ENCODE data around the gene TMEM132A. TPM values are rescaled to one million over a fixed set of nuclear protein-coding genes. Genes with fewer than 3 reads are reported as not detected.

Gene TMEM132A
- total RNA-seq, 1 experiment from 2014 or later = 95.5 TPM

DNA sequence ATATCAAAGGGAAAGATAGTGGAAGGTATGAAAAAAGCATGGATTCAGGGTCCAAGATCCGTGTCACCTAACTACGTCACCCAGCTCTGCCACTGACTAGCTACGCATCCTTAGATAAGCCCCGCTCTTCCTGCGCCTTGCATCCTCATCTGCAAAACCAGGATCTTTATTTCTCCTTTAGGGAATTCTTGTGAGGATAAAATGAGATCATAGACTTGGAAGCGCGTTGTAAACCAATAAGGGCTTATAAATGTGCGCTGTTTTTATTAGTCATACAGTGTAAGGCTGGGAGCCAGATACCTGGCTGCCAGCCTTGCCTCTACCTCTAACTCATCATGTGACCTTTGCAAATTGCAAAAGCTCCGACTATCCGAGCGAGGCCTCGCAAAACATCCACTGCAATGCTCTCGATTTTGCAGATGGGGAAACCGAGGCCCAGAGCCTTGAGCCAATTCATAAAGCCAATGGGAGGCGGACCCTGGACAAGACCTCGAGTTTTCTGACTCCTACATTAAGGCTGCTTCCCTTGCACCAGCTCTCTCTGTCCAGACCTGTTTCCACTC, 18.6 kb upstream of the TMEM132A start:
- no CpG with 5 or more reads among the region's 16 CpGs for WGBS (ENCODE audit: extremely low coverage, insufficient read length, low lambda C conversion rate)

More for the DNA sequence above, 18.6 kb upstream of the TMEM132A start:
- peaks cover 26% of the 10 kb centered on the region for H3K27me3 Mint-ChIP-seq (ENCODE audit: low read depth)
- H3K4me1 ChIP-seq (ENCODE audit: insufficient read depth, low read length) = peaks cover 3% of the 10 kb centered on the region; the same call in 1 of the 2 replicates
- H2BK15ac ChIP-seq (ENCODE audit: low read depth, low read length) = no peak overlapping the region
- TF ChIP-seq, protein P1, sequence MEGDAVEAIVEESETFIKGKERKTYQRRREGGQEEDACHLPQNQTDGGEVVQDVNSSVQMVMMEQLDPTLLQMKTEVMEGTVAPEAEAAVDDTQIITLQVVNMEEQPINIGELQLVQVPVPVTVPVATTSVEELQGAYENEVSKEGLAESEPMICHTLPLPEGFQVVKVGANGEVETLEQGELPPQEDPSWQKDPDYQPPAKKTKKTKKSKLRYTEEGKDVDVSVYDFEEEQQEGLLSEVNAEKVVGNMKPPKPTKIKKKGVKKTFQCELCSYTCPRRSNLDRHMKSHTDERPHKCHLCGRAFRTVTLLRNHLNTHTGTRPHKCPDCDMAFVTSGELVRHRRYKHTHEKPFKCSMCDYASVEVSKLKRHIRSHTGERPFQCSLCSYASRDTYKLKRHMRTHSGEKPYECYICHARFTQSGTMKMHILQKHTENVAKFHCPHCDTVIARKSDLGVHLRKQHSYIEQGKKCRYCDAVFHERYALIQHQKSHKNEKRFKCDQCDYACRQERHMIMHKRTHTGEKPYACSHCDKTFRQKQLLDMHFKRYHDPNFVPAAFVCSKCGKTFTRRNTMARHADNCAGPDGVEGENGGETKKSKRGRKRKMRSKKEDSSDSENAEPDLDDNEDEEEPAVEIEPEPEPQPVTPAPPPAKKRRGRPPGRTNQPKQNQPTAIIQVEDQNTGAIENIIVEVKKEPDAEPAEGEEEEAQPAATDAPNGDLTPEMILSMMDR (conservative IDR thresholded peaks at IDR 0.05) = no peak
- peaks cover 3 to 5% of the 10 kb centered on the region in 2 experiments; a peak in 4 of 5 replicates for H3K9me3 Mint-ChIP-seq
- peaks cover 16 to 31% (median 27%) of the 10 kb centered on the region in 3 experiments; a peak in 6 of 7 replicates for H3K36me3 Mint-ChIP-seq (ENCODE audit: insufficient read depth in 1 of 3, low read depth in 3 of 3)
- H3K79me1 ChIP-seq (ENCODE audit: insufficient read depth, low read depth, low read length, poor library complexity, severe bottlenecking) = peaks cover 5% of the 10 kb centered on the region
- no peak overlapping the region for H4K5ac ChIP-seq (ENCODE audit: insufficient read length, low read depth, low read length)
- H2BK5ac ChIP-seq (ENCODE audit: insufficient read length, low read length) = no peak overlapping the region
- H3K4me2 ChIP-seq (ENCODE audit: insufficient read depth, insufficient read length, low read length) = peak overlapping the region; percentile 77
- H2AK5ac ChIP-seq (ENCODE audit: insufficient read length, low read length) = no peak overlapping the region
- H3K27ac ChIP-seq (ENCODE audit: insufficient read length, low read depth, low read length) = no peak overlapping the region
- H3K18ac ChIP-seq (ENCODE audit: insufficient read length, low read depth, low read length) = no peak overlapping the region
- peaks cover 5% of the 10 kb centered on the region for H3K23me2 ChIP-seq (ENCODE audit: insufficient read length, low read depth, low read length, poor library complexity, severe bottlenecking)
- H3K9me3 ChIP-seq (ENCODE audit: control insufficient read depth, low read depth, low read length) = no peaks in the 10 kb centered on the region
- no peak overlapping the region for H2BK120ac ChIP-seq (ENCODE audit: low read depth, low read length, poor library complexity, severe bottlenecking)
- H3K4me1 Mint-ChIP-seq = peaks cover 7 to 21% of the 10 kb centered on the region in 2 experiments
- no peak overlapping the region for H3K56ac ChIP-seq (ENCODE audit: insufficient read length, low read depth, low read length)
- H4K91ac ChIP-seq (ENCODE audit: insufficient read length, low read depth, low read length) = no peak overlapping the region
- H2BK20ac ChIP-seq (ENCODE audit: low read depth, low read length, poor library complexity, severe bottlenecking) = no peak overlapping the region
- H3K79me2 ChIP-seq (ENCODE audit: insufficient read depth, low read length) = peaks cover 18% of the 10 kb centered on the region; the same call in 1 of the 2 replicates
- H4K8ac ChIP-seq (replicated peaks; ENCODE audit: insufficient read length, low read depth, low read length) = no peak overlapping the region
- peak overlapping the region in 2 of 3 experiments; percentile 74 to 87; a peak in 5 of 7 replicates for H3K27ac Mint-ChIP-seq
- H3K14ac ChIP-seq (ENCODE audit: insufficient read depth, low read length) = peak overlapping the region; percentile 58; the same call in 1 of the 2 replicates
- H2BK12ac ChIP-seq (ENCODE audit: insufficient read length, low read depth, low read length) = no peak overlapping the region
- no peak for DNase-seq
- no peak overlapping the region for H3K4ac ChIP-seq (ENCODE audit: low read depth, low read length)
- H3K27me3 ChIP-seq (ENCODE audit: insufficient read depth, low read length) = no peaks in the 10 kb centered on the region; the same call in 1 of the 2 replicates
- no peak overlapping the region for H3T11ph ChIP-seq (ENCODE audit: low read length)
- H3K4me3 Mint-ChIP-seq = peak overlapping the region; percentile 89 to 93
- H3K9ac ChIP-seq (ENCODE audit: extremely low read depth, insufficient read length, low read length) = peak overlapping the region; percentile 83
- H3K23ac ChIP-seq (ENCODE audit: insufficient read length, low read depth, low read length) = no peak overlapping the region
- no peaks in the 10 kb centered on the region for H4K20me1 ChIP-seq (ENCODE audit: control insufficient read depth, insufficient read depth, insufficient read length)
- no peak overlapping the region for H2AFZ ChIP-seq (ENCODE audit: low read length)
